Coronary artery (tissue), 2 donors: ENCODE results near the gene HUS1.

ENCODE experiments used
- DNase-seq: peaks from one replicate; pipeline ENCODE4 v3.0.0-alpha.2; 2017; ENCODE audit warnings: low spot score
- H3K27ac ChIP-seq, 2 donors: fragments of 200-600 bp; sonication (generic); one replicate each; pipeline ENCODE4 v1.5.1; 2016 to 2019
- H3K4me3 ChIP-seq: fragments of 200-600 bp; sonication (generic); 2 replicates; pipeline ENCODE4 v1.5.1; 2016; ENCODE audit warnings: mild to moderate bottlenecking, moderate library complexity
- CTCF ChIP-seq: fragments of 200-600 bp; sonication (generic); IDR thresholded peaks from one replicate; pipeline ENCODE4 v1.5.1; 2019; ENCODE audit warnings: antibody characterized with exemption

The HUS1 gene

DNA sequence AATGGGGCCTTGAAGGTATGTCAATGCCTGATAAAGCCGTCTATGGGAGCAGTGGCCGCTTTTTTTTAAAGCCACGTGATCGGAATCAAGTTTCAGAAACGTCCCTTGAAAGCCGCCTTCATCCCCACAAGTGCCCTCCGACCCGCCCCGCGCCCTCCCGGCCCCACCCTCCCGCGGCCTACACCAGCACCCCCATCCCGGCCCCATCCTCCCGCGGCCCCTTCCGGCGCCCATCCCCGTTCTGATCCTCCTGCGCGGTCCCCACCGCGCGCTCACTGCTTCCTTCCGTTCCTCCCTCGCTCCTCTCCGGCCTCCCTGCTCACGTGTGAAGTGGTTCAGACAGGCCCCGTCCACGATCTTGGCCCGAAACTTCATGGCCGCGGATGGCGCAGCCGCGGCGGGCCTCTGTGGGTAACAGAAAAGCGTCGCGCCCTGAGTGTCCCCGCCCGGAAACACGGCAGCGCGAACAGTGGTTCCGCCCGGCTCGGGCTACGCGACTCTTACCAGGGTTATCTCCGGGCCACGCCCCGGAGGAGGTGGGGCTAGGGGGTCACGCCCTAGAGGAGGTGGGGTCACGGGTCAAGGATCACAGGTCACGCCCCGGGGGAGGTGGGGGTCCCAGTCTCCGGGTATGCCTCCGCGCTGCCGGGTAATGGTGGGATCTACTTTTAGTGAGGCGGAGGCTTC, at the start of gene HUS1:
HUS1 (minus strand) TSS at position 471 of the 687 bp plus-strand sequence; CDS start at position 375, 96 bp downstream.
- DNase-seq, result peak; percentile 97
- peak within 1 kb of the TSS; percentile 76 to 92 for H3K27ac ChIP-seq
- no peak for TF ChIP-seq CTCF
- peak within 1 kb of the TSS; percentile 85 for H3K4me3 ChIP-seq

DNA sequence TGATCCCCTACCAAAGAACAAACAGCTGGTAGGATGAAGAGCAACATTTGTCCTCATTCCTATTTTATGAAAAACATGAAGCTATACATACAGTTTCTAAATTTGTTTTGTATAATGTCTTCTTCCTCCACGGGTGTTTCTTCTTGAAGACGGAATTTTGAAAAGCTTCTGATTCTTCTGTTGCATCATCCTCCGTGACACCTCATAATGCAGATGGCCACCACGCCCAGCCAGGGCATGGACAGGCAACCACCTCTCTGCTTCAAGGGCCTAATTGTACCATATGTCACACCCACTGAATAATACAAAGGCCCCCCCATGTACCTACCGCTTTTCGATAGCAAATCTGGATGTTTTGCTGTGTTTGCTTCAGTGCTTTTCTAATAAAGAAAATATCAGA, 49.5 kb upstream of the HUS1 start, which contains the start of gene SUN3:
SUN3 (minus strand) TSS at position 170 of the 400 bp plus-strand sequence; CDS start at position 1, 169 bp downstream.
- DNase-seq, result no peak
- Histone ChIP-seq H3K4me3 (no peak within 1 kb of the TSS), H3K27ac (no peak within 1 kb of the TSS)
- no peak for TF ChIP-seq CTCF

GRCh38 chr7:48025624-48026023, 46.2 kb upstream of the HUS1 start:
- H3K27ac ChIP-seq, result no peak overlapping the region
- no peak overlapping the region for H3K4me3 ChIP-seq
- no peak for TF ChIP-seq CTCF
- no peak for DNase-seq

DNA sequence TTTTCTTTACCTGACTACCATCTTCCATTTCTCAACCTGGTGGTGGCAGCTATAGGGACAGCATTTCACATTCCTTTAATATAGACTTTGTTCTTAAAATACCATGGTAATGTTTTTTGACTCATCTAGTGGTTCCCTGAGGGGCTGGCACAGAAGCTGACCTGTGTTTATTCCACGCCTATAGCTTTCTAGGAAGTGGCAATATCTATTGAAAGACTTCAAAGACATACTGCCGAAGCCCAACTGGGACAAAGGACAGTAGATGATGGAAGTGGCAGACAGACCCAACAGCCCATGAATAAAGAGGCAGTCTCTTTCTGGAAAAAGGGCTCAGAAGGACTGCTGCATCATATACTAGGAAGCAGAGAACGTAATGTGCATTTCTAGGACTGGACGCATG, 38.3 kb upstream of the HUS1 start:
- Histone ChIP-seq H3K4me3 (no peak overlapping the region), H3K27ac (no peak overlapping the region)
- no peak for TF ChIP-seq CTCF
- no peak for DNase-seq

DNA sequence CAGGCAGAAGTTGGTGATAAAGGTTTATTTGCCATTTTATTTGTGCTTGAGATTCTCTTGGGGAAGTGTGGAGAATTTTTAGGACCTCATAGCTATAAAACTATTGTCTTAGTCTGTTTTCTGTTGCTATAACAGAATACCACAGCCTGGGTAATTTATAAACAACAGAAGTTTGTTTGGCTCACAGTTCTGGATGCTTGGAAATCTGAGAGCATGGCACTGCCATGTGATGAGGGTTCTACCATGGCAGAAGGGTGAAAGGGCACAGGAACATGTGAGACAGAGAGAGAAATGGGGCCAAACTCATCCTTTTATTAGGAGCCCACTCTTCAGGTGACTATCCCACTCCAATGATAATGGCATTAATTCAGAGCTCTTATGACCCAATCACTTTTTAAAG, 37.2 kb upstream of the HUS1 start:
- DNase-seq, result no peak
- no peak for TF ChIP-seq CTCF
- Histone ChIP-seq H3K4me3 (no peak overlapping the region), H3K27ac (no peak overlapping the region)

DNA sequence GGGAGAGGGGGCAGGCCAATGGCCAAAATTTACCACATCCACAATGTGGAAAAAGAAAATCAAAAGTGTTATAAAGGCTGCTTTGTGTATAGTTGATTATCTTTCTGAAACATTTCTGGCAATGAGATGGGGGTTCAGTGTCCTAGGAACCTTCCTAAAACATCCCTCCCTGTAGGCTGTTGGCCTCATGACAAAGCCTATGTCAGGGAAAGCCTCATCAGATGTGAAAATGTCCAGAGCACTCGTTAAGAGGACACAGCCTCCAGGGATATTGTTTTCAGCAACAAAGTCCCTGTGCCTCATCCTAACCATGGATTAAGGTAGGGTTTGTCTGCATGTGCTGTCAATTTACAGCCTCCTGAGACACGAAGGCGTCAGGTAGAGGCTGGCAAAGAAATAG, 32.5 kb upstream of the HUS1 start:
- Histone ChIP-seq H3K4me3 (no peak overlapping the region), H3K27ac (no peak overlapping the region)
- no peak for DNase-seq
- no peak for TF ChIP-seq CTCF

DNA sequence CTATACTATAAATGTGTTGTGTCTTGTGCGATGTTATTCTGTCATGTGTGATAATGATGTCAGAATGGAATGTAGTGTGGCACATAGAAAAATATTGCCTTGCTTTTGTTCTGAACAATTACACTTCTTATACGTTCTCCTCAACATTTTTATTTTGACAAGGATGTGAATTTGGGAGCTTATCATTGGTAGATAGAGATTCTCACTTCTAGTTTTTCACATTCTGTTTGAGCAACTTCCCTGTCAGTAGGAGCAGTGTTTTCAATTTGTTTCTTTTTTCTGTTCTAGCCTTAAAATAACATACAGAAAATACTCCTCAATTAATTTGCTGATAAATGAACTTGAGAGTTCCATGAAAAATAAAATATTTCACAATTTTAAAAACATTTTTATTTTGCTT, 31.9 kb upstream of the HUS1 start:
- no peak overlapping the region for H3K4me3 ChIP-seq
- no peak for TF ChIP-seq CTCF
- no peak for DNase-seq
- H3K27ac ChIP-seq, result no peak overlapping the region
